ENCODE results near the gene ELK4. TPM values are rescaled to one million over a fixed set of nuclear protein-coding genes. Genes with fewer than 3 reads are reported as not detected.
A peak's percentile ranks its signal among the peaks of the same experiment; 100 is the strongest.

Gene ELK4
- total RNA-seq, 1 experiment from 2014 or later: 122 TPM

DNA sequence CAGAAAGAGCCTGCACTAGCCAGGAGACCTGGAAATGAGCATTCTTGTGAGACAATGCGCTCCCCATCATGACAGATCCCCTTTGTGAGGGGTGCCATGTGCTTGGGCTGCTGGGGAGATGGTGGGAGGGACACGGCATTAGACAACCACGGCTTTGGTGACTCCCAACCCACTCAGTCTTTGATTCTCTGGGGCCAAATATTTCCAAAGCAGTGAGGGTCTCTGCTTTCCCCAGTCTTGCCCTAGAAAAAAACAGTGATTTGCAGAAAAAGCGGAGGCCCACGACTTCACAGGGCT lies 38.3 kb upstream of the ELK4 start:
- Mint-ChIP-seq H3K36me3 (ENCODE audit: insufficient read depth, unreplicated experiment) (peaks cover 23% of the 10 kb centered on the region), H3K4me1 (ENCODE audit: low read depth, unreplicated experiment) (peaks cover 73% of the 10 kb centered on the region), H3K4me3 (ENCODE audit: low read depth, unreplicated experiment) (no peak overlapping the region), H3K9me3 (ENCODE audit: low read depth, unreplicated experiment) (no peaks in the 10 kb centered on the region), H3K27ac (ENCODE audit: unreplicated experiment) (no peak overlapping the region), H3K27me3 (ENCODE audit: unreplicated experiment) (no peaks in the 10 kb centered on the region)
- no TSS peak for BruUV-seq (replicated peaks)
- no peak for DNase-seq
- CTCF ChIA-PET: no interaction called here
- TF ChIP-seq, protein P1, sequence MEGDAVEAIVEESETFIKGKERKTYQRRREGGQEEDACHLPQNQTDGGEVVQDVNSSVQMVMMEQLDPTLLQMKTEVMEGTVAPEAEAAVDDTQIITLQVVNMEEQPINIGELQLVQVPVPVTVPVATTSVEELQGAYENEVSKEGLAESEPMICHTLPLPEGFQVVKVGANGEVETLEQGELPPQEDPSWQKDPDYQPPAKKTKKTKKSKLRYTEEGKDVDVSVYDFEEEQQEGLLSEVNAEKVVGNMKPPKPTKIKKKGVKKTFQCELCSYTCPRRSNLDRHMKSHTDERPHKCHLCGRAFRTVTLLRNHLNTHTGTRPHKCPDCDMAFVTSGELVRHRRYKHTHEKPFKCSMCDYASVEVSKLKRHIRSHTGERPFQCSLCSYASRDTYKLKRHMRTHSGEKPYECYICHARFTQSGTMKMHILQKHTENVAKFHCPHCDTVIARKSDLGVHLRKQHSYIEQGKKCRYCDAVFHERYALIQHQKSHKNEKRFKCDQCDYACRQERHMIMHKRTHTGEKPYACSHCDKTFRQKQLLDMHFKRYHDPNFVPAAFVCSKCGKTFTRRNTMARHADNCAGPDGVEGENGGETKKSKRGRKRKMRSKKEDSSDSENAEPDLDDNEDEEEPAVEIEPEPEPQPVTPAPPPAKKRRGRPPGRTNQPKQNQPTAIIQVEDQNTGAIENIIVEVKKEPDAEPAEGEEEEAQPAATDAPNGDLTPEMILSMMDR (IDR thresholded peaks at IDR 0.05; ENCODE audit: unreplicated experiment): no peak
- intact Hi-C loops (cut with micrococcal nuclease; ENCODE audit: unreplicated experiment): no loop called here

DNA sequence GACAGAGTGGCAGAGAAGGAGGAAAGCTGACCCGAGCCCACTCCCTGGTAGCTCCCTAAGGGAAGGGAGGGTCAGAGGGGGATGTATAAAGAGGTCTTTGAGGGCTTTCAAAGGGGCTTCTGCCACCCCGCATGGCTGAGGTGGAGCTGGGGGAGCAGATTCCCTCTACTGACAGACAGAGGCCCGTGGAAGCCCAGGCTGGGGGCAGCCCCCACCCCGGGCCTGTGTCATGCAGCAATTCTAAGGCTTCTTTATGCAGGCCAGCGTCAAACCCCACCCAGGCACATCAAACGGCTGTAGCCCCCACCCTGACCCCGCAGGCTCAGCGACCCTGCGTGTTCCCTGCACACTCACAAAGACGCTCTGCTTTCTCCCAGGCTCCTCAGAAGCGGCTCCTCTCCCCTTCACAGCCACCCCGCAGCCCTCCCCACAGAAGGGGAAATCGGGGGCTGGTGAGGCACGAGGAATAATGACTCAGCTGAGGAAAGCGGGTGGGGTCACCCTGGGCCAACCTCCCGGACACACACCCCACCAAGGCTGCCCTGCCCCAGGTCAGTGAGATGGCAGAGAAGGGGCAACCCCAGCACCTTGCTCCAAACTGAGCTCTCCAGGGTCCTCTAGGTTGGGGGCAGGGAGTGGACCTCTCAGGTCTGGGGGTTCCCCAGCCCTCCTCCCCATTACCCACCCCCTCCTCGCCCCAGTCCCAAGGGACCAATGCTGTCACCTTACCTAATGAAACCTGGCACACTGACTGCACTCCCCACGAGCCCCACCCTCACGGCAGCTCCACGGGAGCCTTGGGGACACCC lies 37.7 kb upstream of the ELK4 start:
- Mint-ChIP-seq H3K27ac (ENCODE audit: unreplicated experiment) (peak overlapping the region; percentile 61), H3K4me1 (ENCODE audit: low read depth, unreplicated experiment) (peaks cover 78% of the 10 kb centered on the region), H3K4me3 (ENCODE audit: low read depth, unreplicated experiment) (peak overlapping the region; percentile 18), H3K36me3 (ENCODE audit: insufficient read depth, unreplicated experiment) (peaks cover 26% of the 10 kb centered on the region), H3K9me3 (ENCODE audit: low read depth, unreplicated experiment) (no peaks in the 10 kb centered on the region), H3K27me3 (ENCODE audit: unreplicated experiment) (no peaks in the 10 kb centered on the region)
- TF ChIP-seq, protein P1 (IDR thresholded peaks at IDR 0.05; ENCODE audit: unreplicated experiment): no peak
- intact Hi-C loops (cut with micrococcal nuclease; ENCODE audit: unreplicated experiment): no loop called here
- no TSS peak for BruUV-seq (replicated peaks)
- CTCF ChIA-PET: interaction anchor here (0.8 to 1.4 kb wide), 2 partner anchors 11 to 45 kb away, joined by 3 to 4 read pairs; partner anchors contain the start of gene SLC45A3
- DNase-seq: no peak

DNA sequence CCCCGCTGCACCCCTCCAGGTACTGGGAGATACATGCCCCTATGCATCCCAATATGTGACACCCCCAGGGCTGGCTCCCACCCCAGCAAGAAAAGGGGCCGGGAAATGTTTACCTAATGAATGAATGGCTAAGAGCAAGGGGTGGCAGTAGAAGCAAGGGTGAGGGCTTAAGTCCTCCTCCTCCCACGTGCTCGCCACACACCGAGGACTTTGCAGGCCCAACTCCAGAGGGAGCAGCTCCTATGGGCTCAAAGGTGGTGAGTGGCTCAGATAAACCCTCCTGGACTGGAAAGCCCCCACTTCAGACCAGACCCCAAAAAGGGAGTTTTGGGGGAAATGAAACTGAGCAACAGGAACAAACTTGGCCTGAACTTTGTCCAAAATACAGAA lies 37.1 kb upstream of the ELK4 start:
- no peak for DNase-seq
- H3K9me3 Mint-ChIP-seq (ENCODE audit: low read depth, unreplicated experiment): no peaks in the 10 kb centered on the region
- no peaks in the 10 kb centered on the region for H3K27me3 Mint-ChIP-seq (ENCODE audit: unreplicated experiment)
- no TSS peak for BruUV-seq (replicated peaks)
- peak overlapping the region; percentile 61 for H3K27ac Mint-ChIP-seq (ENCODE audit: unreplicated experiment)
- H3K36me3 Mint-ChIP-seq (ENCODE audit: insufficient read depth, unreplicated experiment): peaks cover 32% of the 10 kb centered on the region
- H3K4me3 Mint-ChIP-seq (ENCODE audit: low read depth, unreplicated experiment): peak overlapping the region; percentile 18
- TF ChIP-seq, protein P1 (IDR thresholded peaks at IDR 0.05; ENCODE audit: unreplicated experiment): no peak
- peaks cover 84% of the 10 kb centered on the region for H3K4me1 Mint-ChIP-seq (ENCODE audit: low read depth, unreplicated experiment)
- intact Hi-C loops (cut with micrococcal nuclease; ENCODE audit: unreplicated experiment): no loop called here
- CTCF ChIA-PET: interaction anchor here (0.8 to 1.4 kb wide), 3 partner anchors 10 to 46 kb away, joined by 3 to 4 read pairs (median 4); partner anchors contain the start of gene SLC45A3

DNA sequence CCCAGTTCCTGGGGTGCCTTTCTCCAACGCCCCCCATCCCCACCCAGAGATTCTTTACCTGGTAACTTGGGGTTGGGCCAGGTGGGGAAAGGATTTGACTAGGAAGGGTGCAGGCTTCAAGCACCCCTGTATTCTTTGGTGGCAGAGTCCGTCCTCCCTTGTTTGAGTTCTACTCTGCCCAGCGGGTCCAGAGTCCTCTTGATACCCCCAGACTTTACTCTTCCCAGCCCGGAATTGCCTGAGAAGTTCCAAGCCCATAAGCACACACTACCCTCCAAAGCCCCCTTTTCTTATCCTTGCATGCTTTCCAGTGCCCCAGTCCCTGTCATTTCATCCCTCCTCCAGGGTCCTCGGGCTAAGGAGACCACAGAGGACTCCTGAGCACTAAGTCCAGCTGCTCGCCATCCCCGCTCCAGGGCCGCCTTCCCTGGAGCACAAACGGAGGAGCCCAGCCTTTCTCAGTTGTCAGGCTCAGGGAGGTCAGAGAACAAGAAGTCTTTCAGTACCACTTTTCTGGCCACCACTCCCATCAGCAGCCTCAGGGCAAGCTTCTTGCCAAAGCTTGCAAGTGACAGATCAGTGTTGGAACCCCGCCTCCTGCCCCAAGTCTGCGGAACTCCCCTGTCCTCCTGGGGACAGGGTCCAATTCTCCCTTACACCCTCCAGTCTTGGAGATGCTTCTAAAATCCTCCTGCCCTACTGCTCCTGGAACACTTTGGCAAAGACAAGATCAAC lies 36.3 kb upstream of the ELK4 start:
- H3K27me3 Mint-ChIP-seq (ENCODE audit: unreplicated experiment): no peaks in the 10 kb centered on the region
- intact Hi-C loops (cut with micrococcal nuclease; ENCODE audit: unreplicated experiment): no loop called here
- no TSS peak for BruUV-seq (replicated peaks)
- peaks cover 36% of the 10 kb centered on the region for H3K36me3 Mint-ChIP-seq (ENCODE audit: insufficient read depth, unreplicated experiment)
- CTCF ChIA-PET: interaction anchor here (1.3 to 1.6 kb wide), 3 partner anchors 9 to 47 kb away, joined by 3 to 7 read pairs (median 4); partner anchors contain the start of gene SLC45A3
- TF ChIP-seq, protein P1 (IDR thresholded peaks at IDR 0.05; ENCODE audit: unreplicated experiment): no peak
- peak overlapping the region; percentile 46 for H3K4me3 Mint-ChIP-seq (ENCODE audit: low read depth, unreplicated experiment)
- H3K4me1 Mint-ChIP-seq (ENCODE audit: low read depth, unreplicated experiment): peaks cover 85% of the 10 kb centered on the region
- DNase-seq: no peak
- peak overlapping the region; percentile 14 for H3K27ac Mint-ChIP-seq (ENCODE audit: unreplicated experiment)
- H3K9me3 Mint-ChIP-seq (ENCODE audit: low read depth, unreplicated experiment): no peaks in the 10 kb centered on the region
